Measurements from ENCODE around the gene ELOVL1.
"Not testable (repeated sequence)": the region's sequence is repeated elsewhere in the genome, so short reads cannot be mapped to it uniquely, and the experiment has no call there.

The ELOVL1 gene

GRCh38 chr1:43379476-43379875, 11.7 kb upstream of the ELOVL1 start:
- DNase-seq: no peak

DNA sequence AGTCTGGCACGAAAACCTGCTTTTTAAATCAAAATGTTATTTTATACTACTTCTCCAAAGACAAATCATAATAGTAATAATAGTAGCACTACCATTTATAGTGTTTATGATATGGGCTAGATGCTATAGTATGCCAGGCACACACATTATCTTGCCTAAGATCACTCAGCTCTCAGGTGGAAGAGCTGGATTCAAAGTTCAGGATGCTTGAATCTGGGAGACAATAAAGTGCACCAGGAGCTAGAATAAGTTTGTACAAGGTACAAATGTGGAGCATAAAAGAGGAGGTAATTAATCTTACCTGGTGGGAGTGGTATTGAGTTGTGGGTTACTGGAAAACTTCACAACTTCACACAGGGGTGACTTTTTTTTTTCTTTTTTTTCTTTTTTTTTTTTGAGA, 10.0 kb upstream of the ELOVL1 start:
- DNase-seq: no peak

GRCh38 chr1:43376723-43377235, 9.0 kb upstream of the ELOVL1 start:
- DNase-seq: no peak

- no peak for DNase-seq
Measured at GRCh38 chr1:43373066-43373940, 5.5 kb upstream of the ELOVL1 start.

DNA sequence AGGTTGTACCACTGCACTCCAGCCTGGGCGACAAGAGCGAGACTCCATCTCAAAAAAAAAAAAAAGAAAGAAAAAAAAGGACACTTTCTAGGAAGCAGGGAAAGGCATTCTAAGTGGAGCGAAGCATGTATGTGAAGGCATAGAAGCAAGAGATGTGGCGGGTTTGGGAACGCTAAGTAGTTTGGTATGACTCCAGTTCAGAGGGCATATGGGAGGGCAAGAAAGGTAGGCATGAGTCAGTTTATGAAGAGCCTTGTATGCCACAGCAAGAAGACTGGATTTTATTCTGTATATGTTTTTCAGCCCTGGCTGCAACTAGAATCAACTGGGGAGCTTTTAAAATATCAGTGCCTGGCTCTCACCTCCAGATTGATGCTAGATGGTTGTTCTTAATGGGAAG, 4.4 kb upstream of the ELOVL1 start:
- no peak for DNase-seq

DNA sequence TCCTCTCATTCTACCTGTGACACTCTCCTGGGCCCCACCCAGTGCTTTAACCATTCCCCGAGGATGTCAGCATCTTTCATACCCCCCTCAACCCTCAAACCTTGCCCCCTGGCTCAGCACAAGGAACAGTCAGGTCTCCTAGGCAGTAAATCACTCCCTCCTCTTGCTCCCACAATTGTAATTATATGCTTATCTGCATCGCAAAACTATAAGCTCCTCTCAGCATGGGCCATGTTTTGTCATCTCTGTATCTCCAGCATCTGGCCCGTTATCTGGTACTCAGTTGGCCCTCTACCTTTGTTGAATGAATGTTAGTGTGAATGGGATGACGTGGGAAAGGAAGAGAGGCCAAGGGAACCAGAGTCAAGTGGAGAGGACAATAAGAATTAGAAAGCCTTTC, 2.8 kb upstream of the ELOVL1 start:
- no peak for DNase-seq

GRCh38 chr1:43369779-43370178, 2.0 kb upstream of the ELOVL1 start:
- not testable (repeated sequence) for DNase-seq

- DNase-seq: peak; percentile 9
Measured at GRCh38 chr1:43368646-43369020, 822 bp upstream of the ELOVL1 start.

GRCh38 chr1:43367026-43367903, 546 bp downstream of the ELOVL1 start:
- peak; percentile 32 for DNase-seq

DNA sequence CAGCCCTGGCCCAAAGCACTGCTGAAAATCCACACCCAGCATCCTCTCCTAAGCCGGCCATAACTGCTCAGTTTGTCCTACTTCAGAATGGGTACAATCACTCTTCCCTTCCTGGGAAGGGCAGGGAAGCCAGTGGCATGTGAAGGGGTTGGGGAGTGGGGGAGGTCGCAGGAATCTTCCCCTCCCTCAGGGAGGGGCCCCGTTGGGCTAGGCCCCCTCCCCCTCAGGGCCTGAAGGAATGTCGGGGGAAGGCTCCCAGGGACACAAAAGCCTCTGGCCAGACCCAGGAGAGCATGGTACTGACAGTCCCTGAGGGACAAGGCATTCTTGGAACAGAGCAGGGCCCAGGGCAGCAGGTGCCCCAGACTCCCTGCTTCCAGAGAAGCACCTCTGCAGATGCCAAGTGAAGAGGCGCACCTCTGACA, 1.2 kb downstream of the ELOVL1 start:
- DNase-seq: no peak

DNA sequence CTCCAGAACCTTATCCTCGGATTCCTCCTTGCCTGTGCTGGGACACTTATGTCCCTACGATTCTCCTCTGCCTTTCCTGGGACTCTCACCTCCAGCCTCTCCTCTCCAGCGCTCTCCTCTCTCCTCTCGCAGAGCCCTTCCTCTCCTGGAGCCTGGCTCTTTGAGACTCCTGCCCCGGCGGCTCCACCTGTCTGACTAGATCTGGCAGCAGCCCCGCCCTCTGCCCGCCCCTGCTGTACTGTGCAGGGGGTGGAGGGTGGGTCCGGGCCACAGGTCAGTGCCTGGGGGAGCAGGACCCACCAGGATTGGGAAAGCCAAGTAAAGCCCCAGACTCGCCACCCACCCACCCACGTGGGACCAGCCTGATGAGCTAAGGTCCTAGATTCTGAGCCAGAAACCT, 1.6 kb downstream of the ELOVL1 start:
- peak; percentile 6 for DNase-seq

GRCh38 chr1:43365678-43366077, 2.1 kb downstream of the ELOVL1 start:
- no peak for DNase-seq

DNA sequence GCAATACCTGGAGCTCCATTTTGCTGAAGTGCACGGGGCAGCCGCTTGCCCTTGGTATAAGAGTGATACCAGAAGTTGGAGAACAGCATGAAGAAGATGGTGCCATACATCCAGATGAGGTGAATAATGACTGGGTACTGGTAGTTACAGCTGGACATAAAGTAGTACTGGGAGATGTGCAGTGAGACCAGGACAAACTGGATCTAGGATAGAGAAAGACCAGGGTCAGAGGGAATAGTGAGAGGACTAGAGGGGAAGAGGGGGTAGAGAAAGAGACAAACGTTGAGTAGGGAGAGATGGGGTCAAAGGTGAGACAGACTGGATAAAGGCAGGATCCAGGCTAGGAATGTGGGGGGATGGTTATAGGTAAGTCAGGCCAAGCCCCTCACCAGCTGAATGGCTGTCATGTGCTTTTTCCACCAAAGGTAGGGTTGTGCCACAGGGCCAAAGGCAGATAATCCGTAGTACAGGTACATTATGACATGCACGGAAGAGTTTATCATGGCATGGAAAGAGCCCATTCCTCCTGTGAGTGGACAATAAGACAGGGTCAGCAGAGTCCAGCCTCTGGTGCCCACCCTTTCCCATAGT, 3.8 kb downstream of the ELOVL1 start:
- no peak for DNase-seq

DNA sequence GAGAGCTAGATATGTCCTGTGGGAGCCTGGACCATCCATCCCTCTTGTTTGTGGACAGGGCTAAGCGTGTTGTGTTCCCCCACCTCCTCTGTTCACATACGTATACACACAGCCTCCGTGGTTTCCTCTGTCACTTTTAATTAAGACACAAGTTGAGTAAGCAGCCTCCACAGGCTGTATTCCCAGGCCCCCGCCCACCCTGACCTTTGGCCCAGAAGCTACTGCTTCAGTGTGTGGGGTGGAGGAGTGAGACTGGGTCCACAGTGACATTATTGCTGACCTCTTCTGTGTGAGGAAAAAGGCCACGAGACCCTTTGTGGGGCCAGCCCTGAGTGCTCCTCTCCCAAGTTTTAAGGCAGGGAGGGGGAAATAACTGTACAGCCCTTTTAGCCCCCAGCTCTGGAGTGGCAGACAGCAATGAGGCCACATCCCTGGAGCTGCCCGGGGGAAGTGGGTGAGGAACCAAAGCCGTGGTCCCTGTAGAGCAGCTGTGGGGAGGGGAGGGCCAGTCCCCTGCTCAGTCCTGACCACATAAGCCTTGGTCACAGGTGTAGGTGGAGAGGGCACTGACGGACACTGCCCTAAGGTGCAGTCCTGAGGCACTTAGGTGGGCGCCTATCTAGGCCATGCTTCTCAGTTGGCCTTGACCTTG, 4.4 kb downstream of the ELOVL1 start:
- no peak for DNase-seq

GRCh38 chr1:43360616-43361015, 7.2 kb downstream of the ELOVL1 start:
- no peak for DNase-seq

DNA sequence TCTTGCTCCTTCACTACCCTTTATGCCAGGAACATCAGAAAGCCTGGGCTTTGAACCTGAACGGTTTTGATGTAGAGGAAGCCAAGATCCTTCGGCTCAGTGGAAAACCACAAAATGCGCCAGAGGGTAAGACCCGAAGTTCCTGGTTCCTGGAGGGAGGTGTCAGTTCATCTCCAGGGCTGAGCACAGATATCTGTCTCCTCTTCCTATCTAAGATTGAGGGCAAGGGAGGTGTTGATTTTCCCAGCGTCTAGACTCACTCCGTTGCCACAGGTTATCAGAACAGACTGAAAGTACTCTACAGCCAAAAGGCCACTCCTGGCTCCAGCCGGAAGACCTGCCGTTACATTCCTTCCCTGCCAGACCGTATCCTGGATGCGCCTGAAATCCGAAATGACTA, 8.1 kb downstream of the ELOVL1 start:
- no peak for DNase-seq

- peak; percentile 98 for DNase-seq
Measured at GRCh38 chr1:43358746-43359693, 8.8 kb downstream of the ELOVL1 start, which contains the start of gene CDC20. CDC20 (plus strand) TSS chr1:43358981; CDS start chr1:43359216, 235 bp downstream.

DNA sequence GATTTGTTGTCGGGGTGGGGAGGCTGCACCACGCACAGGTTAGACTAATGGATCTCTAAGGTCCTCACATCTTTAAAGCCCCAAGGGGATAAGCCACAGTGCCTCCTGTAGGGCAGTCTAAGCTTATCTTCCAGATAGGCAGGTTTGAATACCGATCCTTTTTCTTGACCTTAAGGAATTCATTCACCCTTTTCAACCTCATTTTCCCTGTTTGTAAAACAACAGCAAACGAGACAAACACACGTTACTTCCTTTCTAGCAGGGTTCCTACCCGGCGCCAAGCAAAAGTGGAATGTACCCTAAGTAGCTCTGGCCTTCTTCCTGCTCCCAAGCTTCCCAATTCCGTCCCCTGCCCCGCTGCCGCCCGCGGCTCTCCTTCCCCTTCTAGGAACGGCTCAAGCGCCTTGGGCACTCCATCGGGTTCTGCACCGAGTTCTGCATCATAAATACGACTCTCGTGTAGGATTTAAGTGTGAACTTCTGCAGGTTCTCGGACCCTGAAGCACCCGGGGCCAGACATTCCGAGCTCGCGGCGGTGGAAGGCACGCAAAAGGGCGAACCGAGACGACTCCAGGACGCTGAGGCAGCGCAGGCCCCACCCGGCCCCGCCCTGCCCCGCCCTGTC, 9.6 kb downstream of the ELOVL1 start:
- DNase-seq: peak; percentile 32

DNA sequence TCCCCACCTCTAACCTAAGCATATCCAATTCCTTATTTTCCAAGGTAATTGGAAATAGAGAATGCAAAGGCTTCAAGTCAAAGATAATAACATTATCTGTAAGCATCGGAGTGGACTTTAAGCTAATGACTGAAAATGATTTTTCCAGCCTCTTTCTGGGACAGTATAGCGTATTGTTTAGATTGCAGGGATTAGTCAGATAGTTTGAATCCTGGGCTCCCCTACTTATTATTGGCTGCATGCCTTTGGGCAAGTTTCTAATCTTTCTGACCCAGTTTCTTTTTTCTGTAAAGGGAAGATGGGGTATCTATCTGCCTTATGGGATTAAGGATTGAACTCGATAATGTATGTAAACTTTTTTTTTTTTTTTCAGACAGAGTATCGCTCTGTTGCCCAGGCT, 10.6 kb downstream of the ELOVL1 start:
- DNase-seq: no peak

GRCh38 chr1:43354936-43355335, 12.9 kb downstream of the ELOVL1 start:
- no peak for DNase-seq

GRCh38 chr1:43354471-43354870, 13.3 kb downstream of the ELOVL1 start:
- DNase-seq: no peak

All from CD4-positive, alpha-beta T cell treated with Interleukin-17A for 4 hours (primary cell).